K562 (cell line): ENCODE data around the gene POLK. TPM values are rescaled to one million over a fixed set of nuclear protein-coding genes. Genes with fewer than 3 reads are reported as not detected.

Experiments
- ATAC-seq: fragments of 200-7000 bp; cut with Tn5 transposase; 3 replicates; pipeline ENCODE4 v1.9.1; 2020; ENCODE audit warnings: moderate library complexity
- BruUV-seq: library from RNA; stranded (reverse); fragments of 400-500 nt; replicated peaks from 2 replicates; lab custom pipeline; 2021; lab: Mats Ljungman, UMichigan
- CTCF ChIA-PET: fragments of 300-600 bp; formaldehyde crosslinking; extraction: SDS; loops from one replicate; lab custom pipeline; 2021; ENCODE audit warnings: low intra/inter-chr PET ratio; lab: Yijun Ruan, JAX
- POLR2A ChIA-PET: fragments of 300-600, 350-650 bp; sonication (Branson Sonifier 250); formaldehyde crosslinking; extraction: SDS; loops from one replicate; lab custom pipeline; 2021; ENCODE audit warnings: antibody characterized with exemption, inconsistent platforms; lab: Yijun Ruan, JAX
- DNase-seq, 4 experiments: peaks; one replicate each; pipeline versions ENCODE4 v3.0.0 to v3.0.0-alpha.2; 2011 to 2018; ENCODE audit warnings: low spot score in 3 of 4, mixed read lengths in 3 of 4; ENCODE audit errors: extremely low read depth in 1 of 4
- FAIRE-seq: peaks from 2 replicates; lab custom pipeline; 2011; peaks lifted over from hg19 to GRCh38; lab: Jason Lieb, UNC
- H2AFZ ChIP-seq: 2 replicates; pipeline ENCODE4 v1.6.0; 2011; ENCODE audit warnings: low read depth, low read length, control low read depth, inconsistent platforms
- H3K27ac ChIP-seq: fragments of 200-600 bp; 3 replicates; pipeline ENCODE4 v1.8.0; 2011; ENCODE audit warnings: low read depth, mild to moderate bottlenecking, control low read depth, inconsistent platforms, low read length, moderate library complexity, mixed read lengths; ENCODE audit errors: extremely low read depth
- H3K27me3 ChIP-seq, 2 experiments: fragments of 300-600 bp in 1 of 2; 2 replicates in 1 of 2; 3 replicates in 1 of 2; pipeline versions ENCODE4 v1.6.0 to v1.8.0; 2011; ENCODE audit warnings: inconsistent platforms in 2 of 2, low read length in 2 of 2, mild to moderate bottlenecking in 1 of 2, mixed read lengths in 1 of 2, moderate library complexity in 1 of 2; ENCODE audit not compliant: control insufficient read depth in 2 of 2, insufficient read depth in 2 of 2
- H3K36me3 ChIP-seq: fragments of 300-600 bp; 3 replicates; pipeline ENCODE4 v1.8.0; 2011; ENCODE audit warnings: mild to moderate bottlenecking, low read length, inconsistent platforms; ENCODE audit not compliant: control insufficient read depth, insufficient read depth
- H3K4me1 ChIP-seq, 2 experiments: fragments of 200-600 bp in 1 of 2; replicated peaks in 1 of 2; 2 replicates in 1 of 2; 3 replicates in 1 of 2; pipeline versions ENCODE4 v1.5.1 to v1.8.0; 2011; ENCODE audit warnings: inconsistent platforms in 2 of 2, low read length in 2 of 2, mild to moderate bottlenecking in 1 of 2, mixed read lengths in 1 of 2, moderate library complexity in 1 of 2; ENCODE audit not compliant: control insufficient read depth in 2 of 2, insufficient read depth in 2 of 2
- H3K4me2 ChIP-seq: 2 replicates; pipeline ENCODE4 v1.6.1; 2011; ENCODE audit warnings: low read length, control low read depth, inconsistent platforms, mixed read lengths; ENCODE audit not compliant: insufficient read depth
- H3K4me3 ChIP-seq: fragments of 200-600 bp; sonication (generic), shearing (Covaris generic); 2 replicates; pipeline ENCODE4 v1.5.1; 2016; ENCODE audit warnings: control low read depth, inconsistent platforms
- H3K79me2 ChIP-seq: fragments of 200-600 bp; 3 replicates; pipeline ENCODE4 v1.8.0; 2011; ENCODE audit warnings: low read length, inconsistent platforms; ENCODE audit not compliant: control insufficient read depth, insufficient read depth
- H3K9ac ChIP-seq, 2 experiments: 2 replicates each; pipeline versions ENCODE4 v1.6.0 to v1.6.1; 2011; ENCODE audit warnings: low read depth in 2 of 2, low read length in 2 of 2, control low read depth in 1 of 2, inconsistent platforms in 1 of 2, mild to moderate bottlenecking in 1 of 2, mixed read lengths in 1 of 2; ENCODE audit not compliant: insufficient read depth in 1 of 2
- H3K9me1 ChIP-seq: one replicate; pipeline ENCODE4 v1.6.0; 2011; ENCODE audit warnings: inconsistent platforms, mild to moderate bottlenecking, low read length, moderate library complexity; ENCODE audit not compliant: control insufficient read depth, insufficient read depth
- H3K9me3 ChIP-seq: replicated peaks from 2 replicates; pipeline ENCODE4 v1.5.1; 2011; ENCODE audit warnings: low read depth, low read length, inconsistent platforms; ENCODE audit not compliant: control insufficient read depth, insufficient read depth
- H4K20me1 ChIP-seq: replicated peaks from 2 replicates; pipeline ENCODE4 v1.6.1; 2011; ENCODE audit warnings: low read length, inconsistent platforms, mixed read lengths; ENCODE audit not compliant: control insufficient read depth, insufficient read depth
- CCAR2 ChIP-seq: fragments of 200-400 bp; formaldehyde crosslinking; IDR thresholded peaks from 2 replicates; pipeline ENCODE4 v1.6.1; 2017; ENCODE audit warnings: mild to moderate bottlenecking, low read depth, low read length
- ETV6 ChIP-seq, 3 experiments: fragments of 150-350 bp in 1 of 3; sonication (generic) in 1 of 3; formaldehyde crosslinking in 1 of 3; IDR thresholded peaks; 2 replicates each; pipeline versions ENCODE4 v1.6.1 to v1.8.0; 2014 to 2022; ENCODE audit warnings: borderline replicate concordance in 2 of 3, low read depth in 2 of 3, antibody characterized with exemption in 1 of 3, low read length in 1 of 3, mild to moderate bottlenecking in 1 of 3, missing genetic modification reagents in 1 of 3
- HMGXB4 ChIP-seq: sonication (generic); formaldehyde crosslinking; IDR thresholded peaks from 2 replicates; pipeline ENCODE4 v1.8.1; 2023; ENCODE audit warnings: mild to moderate bottlenecking, missing genetic modification reagents
- MTA1 ChIP-seq: fragments of 450-650 bp; IDR thresholded peaks from 2 replicates; pipeline ENCODE4 v1.6.1; 2017; ENCODE audit warnings: borderline replicate concordance
- PRDM10 ChIP-seq: fragments of 450-650 bp; IDR thresholded peaks from 2 replicates; pipeline ENCODE4 v1.6.1; 2018; ENCODE audit not compliant: partially characterized antibody
- TARDBP ChIP-seq: fragments of 450-650 bp; IDR thresholded peaks from 2 replicates; pipeline ENCODE4 v1.6.1; 2016
- TRIM24 ChIP-seq, 2 experiments: fragments of 450-650 bp; IDR thresholded peaks; 2 replicates each; pipeline ENCODE4 v1.6.1; 2016
- ZNF184 ChIP-seq: sonication (generic); formaldehyde crosslinking; IDR thresholded peaks from 2 replicates; pipeline ENCODE4 v1.5.0; 2020; ENCODE audit warnings: missing genetic modification reagents
- ZNF354B ChIP-seq: fragments of 250-450 bp; sonication (Bioruptor Pico); IDR thresholded peaks from 2 replicates; pipeline ENCODE4 v1.4.0; 2020
- WGBS: fragments of 100-300 bp; shearing (Covaris generic); methylation state at CpG from one replicate; pipeline ENCODE4 v1.1.6; 2016; ENCODE audit warnings: low coverage, mixed read lengths; ENCODE audit not compliant: insufficient coverage; ENCODE audit errors: missing lambda C conversion rate; 5-methylcytosine and 5-hydroxymethylcytosine counted together
- in situ Hi-C: fragments of 300-500 bp; cut with MboI; formaldehyde crosslinking; loops from 4 replicates; pipeline ENCODE4 v1.15.0; 2018; ENCODE audit warnings: inconsistent platforms, mixed read lengths
- intact Hi-C: fragments of 100-400 bp; cut with micrococcal nuclease; formaldehyde crosslinking; loops from 2 replicates; pipeline ENCODE4 v1.14.2; 2022
- polyA plus RNA-seq, 8 experiments: library from polyadenylated mRNA; depleted of rRNA in 4 of 8; stranded (reverse) in 5 of 8; unstranded in 3 of 8; fragments of >200 nt; fragmentation: Nextera tagmentation in 2 of 8; fragmentation: Illumina TruSeq in 1 of 8; extraction: Ambion mirVana in 2 of 8; extraction: Trizol in 1 of 8; gene quantifications; 2 replicates each; pipeline versions ENCODE4 v1.2.1 to v1.2.3, GENCODE V29; 2011 to 2014; ENCODE audit warnings: inconsistent platforms in 1 of 8, missing spikeins in 1 of 8
- total RNA-seq, 7 experiments: library from RNA; depleted of rRNA in 6 of 7; stranded (reverse); fragments of >200 nt in 6 of 7; fragmentation: Illumina TruSeq in 2 of 7; extraction: Trizol in 2 of 7; gene quantifications; 2 replicates each; pipeline versions ENCODE4 v1.2.1 to v1.2.3, GENCODE V29; 2011 to 2021; ENCODE audit warnings: low replicate concordance in 1 of 7

Gene POLK
- total and polyA plus RNA-seq, 9 of the 15 experiments (the other 6 are each of a cell fraction or from before 2014, with no cell fraction given) = 6.1 to 31.6 (median 16.5) TPM

DNA sequence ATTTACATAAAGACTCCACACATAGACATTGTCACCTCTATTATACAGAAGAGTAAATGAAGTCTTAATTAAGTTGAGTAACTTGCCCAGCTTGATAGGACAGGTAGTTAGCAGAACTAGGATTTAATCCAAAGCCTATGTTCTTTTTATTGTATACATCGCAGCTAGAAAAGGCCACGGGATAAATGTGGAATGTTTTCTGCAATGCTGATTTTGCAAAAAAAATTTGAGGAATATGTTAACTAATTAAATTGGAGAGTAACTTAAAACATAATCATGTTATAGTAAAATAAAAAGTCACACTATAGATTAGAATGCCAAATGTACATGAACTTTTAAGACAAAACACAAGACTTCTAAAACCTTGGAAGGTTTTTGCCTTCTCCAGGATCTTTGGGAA is 41.1 kb downstream of the POLK start:
- no TSS peak for BruUV-seq
- ATAC-seq (no peak), DNase-seq (no peak)
- intact Hi-C loops = no loop called here
- Histone ChIP-seq H3K9me3 (no peaks in the 10 kb centered on the region), H3K9ac (no peak overlapping the region), H4K20me1 (no peaks in the 10 kb centered on the region), H2AFZ (no peak overlapping the region)
- TF ChIP-seq ZNF354B (CRISPR knock-in tag) = no peak
- no peak for TF ChIP-seq ZNF184
- TF ChIP-seq PRDM10 = no peak
- TF ChIP-seq HMGXB4 (CRISPR knock-in tag) = no peak
- no peak for TF ChIP-seq MTA1
- TF ChIP-seq ETV6 (IDR thresholded peaks at IDR 0.05; ENCODE audit: borderline replicate concordance in 1 of 2, low read depth in 2 of 2, low read length in 1 of 2) = no peak
- no peak for TF ChIP-seq ETV6 (CRISPR knock-in tag; IDR thresholded peaks at IDR 0.05; ENCODE audit: borderline replicate concordance)
- TF ChIP-seq TRIM24 (IDR thresholded peaks at IDR 0.05) = no peak
- no peak for TF ChIP-seq TARDBP
- no peak for TF ChIP-seq CCAR2
- TF ChIP-seq, all 486 proteins: peak for 0
- in situ Hi-C loops = no loop called here
- Histone ChIP-seq H3K27ac (no peak overlapping the region), H3K4me3 (no peak overlapping the region), H3K4me1 (no peaks in the 10 kb centered on the region), H3K9me1 (no peaks in the 10 kb centered on the region), H3K79me2 (no peaks in the 10 kb centered on the region), H3K36me3 (peaks cover 43% of the 10 kb centered on the region), H3K4me2 (no peak overlapping the region), H3K27me3 (no peaks in the 10 kb centered on the region)
- FAIRE-seq = no peak
- ChIA-PET CTCF (no interaction called here), POLR2A (no interaction called here)
- 92% methylated on average over 2 of the region's 2 CpGs for WGBS
